Stimulated activated CD4-positive, alpha-beta T cell treated with anti-CD3 and anti-CD28 coated beads, Interleukin-15, amount 100 ng/mL, for 48 hours (primary cell): ENCODE data around the gene ZNF699.
"Not testable (repeated sequence)": the region's sequence is repeated elsewhere in the genome, so short reads cannot be mapped to it uniquely, and the experiment has no call there.

ENCODE experiments used
- DNase-seq, 2 donors: peaks; one replicate each; pipeline ENCODE4 v3.0.0-alpha.2; 2020; ENCODE audit warnings: low read depth in 2 of 2

The ZNF699 gene

DNA sequence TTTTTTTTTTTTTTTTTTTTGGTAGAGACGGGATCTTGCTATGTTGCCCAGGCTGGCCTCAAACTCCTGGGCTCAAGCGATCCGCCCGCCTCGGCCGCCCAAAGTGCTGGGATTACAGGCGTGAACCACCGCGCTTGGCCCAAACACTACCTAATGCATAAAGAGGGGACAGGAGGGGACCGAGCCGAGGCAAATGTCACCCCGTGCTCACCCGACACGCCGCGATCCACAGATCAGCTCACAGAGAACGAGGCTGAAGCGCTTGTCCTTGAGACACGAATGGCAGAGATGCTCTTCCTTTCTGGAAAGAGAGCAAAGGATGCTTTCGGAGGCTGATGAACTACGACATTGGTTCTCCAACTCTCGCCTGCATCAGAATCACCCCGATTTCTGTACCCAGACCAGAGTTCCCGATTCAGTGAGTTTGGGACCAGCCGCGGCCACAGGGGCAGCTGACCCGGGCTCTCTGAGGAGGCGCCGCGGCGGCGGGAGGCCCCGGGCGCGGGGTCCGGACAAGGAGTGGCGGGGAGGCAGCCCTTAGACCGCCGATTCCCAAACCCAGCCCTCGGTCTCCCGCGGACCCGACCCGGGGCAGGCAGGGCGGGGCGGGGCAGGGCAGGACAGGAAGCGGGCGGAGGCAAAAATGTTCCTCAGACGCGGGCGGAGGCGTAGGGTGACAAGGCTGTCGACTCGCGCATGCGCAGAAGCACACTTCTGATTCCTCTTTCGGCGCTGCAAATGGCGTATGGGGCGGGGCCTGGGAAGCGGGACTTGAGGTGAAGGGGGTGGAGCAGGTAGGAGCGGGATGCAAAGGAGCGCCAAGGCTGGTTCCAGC, at the start of gene ZNF699:
TSS of gene ZNF699 (minus strand) at position 700 of the 835 bp plus-strand sequence. CDS start 4,719 bp downstream, outside the sequence.
- DNase-seq, result peak; percentile 98

- DNase-seq, result no peak
These were observed 45.0 kb upstream of the ZNF699 start for GRCh38 chr19:9354651-9355050.

GRCh38 chr19:9353011-9353410, 43.4 kb upstream of the ZNF699 start:
- no peak for DNase-seq

- no peak for DNase-seq
These were observed 42.9 kb upstream of the ZNF699 start for GRCh38 chr19:9352505-9352904.

- DNase-seq, result no peak
These were observed 39.0 kb upstream of the ZNF699 start for GRCh38 chr19:9348671-9349070.

DNA sequence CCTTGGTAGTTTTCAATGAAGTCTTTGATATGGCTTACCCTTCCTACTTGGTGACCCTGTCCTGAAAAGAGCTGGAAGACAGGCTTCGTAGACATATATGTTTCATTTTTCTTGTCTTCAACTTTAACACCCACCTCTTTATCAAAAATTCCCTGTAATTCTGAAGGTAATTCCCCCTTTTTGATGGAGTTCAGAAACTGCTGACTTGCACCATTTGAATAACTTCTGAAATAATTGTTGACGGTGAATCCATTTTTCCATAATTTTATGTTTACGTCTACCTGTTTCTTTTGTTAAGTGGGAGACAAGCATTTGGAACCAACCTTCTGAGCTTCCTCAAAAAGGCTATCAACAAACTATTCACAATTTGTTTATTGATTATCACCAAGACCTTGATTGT, 38.6 kb upstream of the ZNF699 start:
- no peak for DNase-seq

- no peak for DNase-seq
These were observed 35.4 kb upstream of the ZNF699 start for GRCh38 chr19:9345005-9345404.

- DNase-seq, result no peak
These were observed 33.1 kb upstream of the ZNF699 start for GRCh38 chr19:9342610-9343304.

- DNase-seq, result no peak
These were observed 20.4 kb upstream of the ZNF699 start for GRCh38 chr19:9329999-9330398.

GRCh38 chr19:9324584-9324962, 14.9 kb upstream of the ZNF699 start:
- DNase-seq, result no peak

- DNase-seq, result peak; percentile 89 to 91
These were observed 14.4 kb upstream of the ZNF699 start, which contains the start of gene ZNF559 for GRCh38 chr19:9323919-9324583. Gene ZNF559, plus strand, starts transcription at chr19:9324179. Its CDS starts 14,371 bp downstream, at chr19:9338550.

DNA sequence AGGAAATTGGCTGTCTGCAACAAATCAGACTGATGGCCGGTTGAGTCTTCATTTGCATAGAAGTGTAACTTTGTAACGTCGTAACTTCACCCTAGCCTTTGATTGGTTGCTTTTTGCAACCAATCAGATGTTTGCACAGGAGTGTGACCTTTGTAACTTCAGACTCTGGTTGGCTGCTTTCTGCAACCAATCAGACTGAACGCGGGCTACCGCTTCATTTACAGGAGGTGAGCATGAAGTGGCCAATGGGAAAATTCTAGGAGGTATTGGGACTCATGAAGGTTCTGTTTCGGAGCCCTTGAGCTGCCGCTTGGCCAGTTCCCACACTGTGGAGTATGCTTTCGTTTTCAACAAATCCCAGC, 13.9 kb upstream of the ZNF699 start:
- DNase-seq, result peak; percentile 38 to 41

- DNase-seq, result not testable (repeated sequence)
These were observed 12.6 kb upstream of the ZNF699 start for GRCh38 chr19:9322201-9322600.

- not testable (repeated sequence) for DNase-seq
These were observed 12.1 kb upstream of the ZNF699 start for GRCh38 chr19:9321756-9322155.

DNA sequence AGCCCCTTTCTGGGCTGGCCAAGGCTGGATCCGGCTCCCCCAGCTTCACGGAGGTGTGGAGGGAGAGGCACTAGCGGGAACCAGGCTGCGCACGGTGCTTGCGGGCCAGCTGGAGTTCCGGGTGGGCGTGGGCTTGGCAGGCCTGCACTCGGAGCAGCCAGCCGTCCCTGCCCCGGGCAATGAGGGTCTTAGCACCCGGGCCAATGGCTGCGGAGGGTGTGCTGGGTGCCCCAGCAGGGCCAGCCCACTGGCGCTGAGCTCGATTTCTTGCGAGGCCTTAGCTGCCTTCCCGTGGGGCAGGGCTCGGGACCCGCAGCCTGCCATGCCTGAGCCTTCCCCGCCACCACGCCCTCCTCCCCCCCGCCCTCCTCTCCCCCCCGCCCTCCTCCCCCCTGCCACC, 11.7 kb upstream of the ZNF699 start:
- DNase-seq, result no peak

DNA sequence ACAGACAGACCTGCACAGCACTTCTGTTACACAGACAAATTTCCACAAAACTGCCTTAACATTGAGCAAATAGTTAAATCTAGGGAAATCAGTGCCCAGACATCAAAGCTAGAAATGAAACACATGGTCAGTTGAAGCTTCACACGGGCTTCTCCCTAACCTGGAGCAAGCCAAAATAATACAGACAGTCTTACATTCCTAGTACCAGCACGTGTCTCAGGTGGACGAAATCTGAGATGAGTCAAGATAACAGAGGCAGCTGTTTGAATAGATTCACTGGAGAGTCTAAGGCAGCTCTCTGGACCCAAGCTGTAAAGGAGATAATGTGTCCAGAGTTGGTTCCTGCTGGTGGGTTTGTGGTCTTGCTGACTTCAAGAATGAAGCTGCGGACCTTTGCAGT, 4.1 kb upstream of the ZNF699 start:
- no peak for DNase-seq

DNA sequence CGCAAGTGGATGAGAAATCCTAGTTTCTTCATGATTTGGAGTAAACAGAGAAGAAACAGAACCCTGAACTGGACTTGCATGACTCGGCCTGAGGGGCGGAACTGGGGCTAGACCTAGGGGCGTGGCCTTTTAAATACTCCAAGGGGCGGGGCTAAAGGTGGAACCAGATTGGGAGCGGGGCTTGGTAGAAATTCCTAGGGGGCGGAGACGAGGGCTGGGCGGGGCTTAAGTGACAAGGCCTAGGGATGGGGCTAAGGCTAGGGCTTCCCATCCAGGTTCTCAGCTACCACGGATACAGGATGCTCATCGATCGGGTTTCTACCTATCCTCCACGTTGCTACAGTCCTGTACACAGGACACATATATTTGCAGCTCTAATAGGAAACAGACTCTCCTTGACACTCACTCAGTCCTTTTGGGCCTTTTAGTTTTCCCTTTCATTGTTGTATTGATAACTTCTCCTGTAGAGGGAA, 372 bp upstream of the ZNF699 start:
- DNase-seq, result peak in 1 of 2 donors; percentile 80

DNA sequence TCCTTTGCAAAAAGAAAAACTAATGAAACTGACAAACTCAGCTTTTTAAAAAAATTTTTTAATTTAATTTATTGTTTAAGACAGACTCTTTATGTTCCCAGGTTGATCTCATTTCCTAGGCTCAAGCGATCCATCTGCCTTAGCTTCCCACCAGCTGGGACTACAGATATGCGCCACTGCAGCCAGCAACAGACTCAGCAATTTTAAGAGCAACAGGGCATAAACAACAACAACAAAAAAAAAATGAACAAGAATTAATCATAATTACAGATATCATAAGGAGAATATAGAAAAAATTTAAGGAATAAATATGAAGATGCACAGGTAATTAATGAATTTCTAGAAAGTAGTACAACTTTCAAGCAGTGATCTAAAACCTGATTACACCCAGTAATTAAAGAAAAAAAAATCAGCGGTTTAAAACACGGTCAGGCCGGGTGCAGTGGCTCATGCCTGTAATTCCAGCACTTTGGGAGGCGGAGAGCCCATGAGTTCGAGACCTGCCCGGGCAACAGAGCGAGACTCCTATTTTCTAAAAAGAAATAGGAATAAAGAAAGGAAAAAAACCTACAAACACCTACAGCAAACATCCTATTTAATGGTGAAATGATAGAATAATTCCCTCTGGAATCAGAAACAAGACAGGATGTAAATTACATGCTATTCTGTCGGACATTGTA, 1.4 kb downstream of the ZNF699 start:
- no peak for DNase-seq

DNA sequence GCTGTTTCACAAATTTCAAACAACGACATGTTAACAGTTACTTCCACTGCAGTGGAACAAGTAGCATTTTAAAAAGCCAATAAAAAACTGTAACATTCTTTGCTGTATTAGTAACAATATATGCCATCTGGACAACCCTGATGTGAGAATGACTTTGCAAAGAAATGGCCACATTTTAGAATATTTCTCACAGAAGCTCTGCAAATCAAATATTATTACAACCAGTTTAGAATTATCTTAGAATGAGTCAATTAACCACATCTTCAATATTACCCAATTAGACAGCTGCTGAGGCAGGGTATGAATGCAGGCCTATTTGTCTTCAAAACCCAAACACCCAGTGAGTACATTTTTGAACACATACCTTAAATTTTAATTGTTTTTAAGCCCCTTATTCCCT, 3.2 kb downstream of the ZNF699 start:
- DNase-seq, result no peak

DNA sequence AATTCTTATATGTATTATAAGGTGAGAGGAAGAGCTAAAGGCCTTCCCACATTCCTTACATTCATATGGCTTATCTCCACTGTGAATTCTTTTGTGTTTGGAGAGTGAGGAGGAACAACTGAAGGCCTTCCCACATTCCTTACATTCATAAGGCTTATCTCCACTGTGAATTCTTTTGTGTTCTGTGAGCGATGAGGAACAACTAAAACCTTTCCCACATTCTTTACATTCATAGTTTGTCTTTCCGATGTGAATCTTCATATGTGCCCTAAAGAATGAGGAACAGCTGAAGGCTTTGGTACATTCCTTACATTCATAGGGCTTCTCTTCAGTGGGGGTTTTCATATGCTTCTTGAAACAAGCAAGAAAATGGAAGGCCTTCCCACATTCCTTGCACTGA, 13.3 kb downstream of the ZNF699 start:
- DNase-seq, result no peak

DNA sequence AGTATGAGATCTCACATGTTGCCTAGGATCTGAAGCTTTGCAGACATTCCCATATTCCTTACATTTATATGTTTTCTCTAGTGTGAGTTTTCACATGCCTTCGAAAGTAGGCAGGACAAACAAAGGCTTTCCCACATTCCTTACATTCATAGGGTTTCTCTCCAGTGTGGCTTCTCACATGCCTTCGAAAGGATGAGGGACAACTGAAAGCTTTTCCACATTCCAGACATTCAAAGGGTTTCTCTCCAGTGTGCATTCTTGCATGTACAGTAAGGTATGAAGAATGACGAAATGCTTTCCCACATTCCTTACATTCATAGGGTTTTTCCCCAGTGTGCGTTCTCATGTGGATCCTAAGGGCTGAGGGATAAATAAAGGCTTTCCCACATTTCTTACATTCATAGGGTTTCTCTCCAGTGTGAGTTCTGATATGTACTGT, 14.2 kb downstream of the ZNF699 start:
- DNase-seq, result no peak
